Activated CD4-positive, alpha-beta T cell treated with anti-CD3 and anti-CD28 coated beads for 48 hours (primary cell): ENCODE measurements around the gene TRAPPC4.
A peak's percentile ranks its signal among the peaks of the same experiment; 100 is the strongest.
"Not testable (repeated sequence)": the region's sequence is repeated elsewhere in the genome, so short reads cannot be mapped to it uniquely, and the experiment has no call there.

Experiments
- DNase-seq: peaks from one replicate; pipeline ENCODE4 v3.0.0-alpha.2; 2020

The TRAPPC4 gene

GRCh38 chr11:119014209-119014924 is 4.2 kb upstream of the TRAPPC4 start:
- no peak for DNase-seq

GRCh38 chr11:119015054-119015611 is 3.4 kb upstream of the TRAPPC4 start:
- DNase-seq, result no peak

GRCh38 chr11:119016216-119017009 is 2.2 kb upstream of the TRAPPC4 start:
- DNase-seq, result no peak

GRCh38 chr11:119017377-119017776 is 1.2 kb upstream of the TRAPPC4 start:
- DNase-seq, result not testable (repeated sequence)

GRCh38 chr11:119019996-119020395 is 1.4 kb downstream of the TRAPPC4 start:
- DNase-seq, result no peak

- DNase-seq, result no peak
These were observed 3.1 kb downstream of the TRAPPC4 start for GRCh38 chr11:119021631-119022030.

- DNase-seq, result no peak
These were observed 5.2 kb downstream of the TRAPPC4 start for GRCh38 chr11:119023741-119024140.

GRCh38 chr11:119024430-119025098 is 6.0 kb downstream of the TRAPPC4 start:
- DNase-seq, result no peak

- no peak for DNase-seq
These were observed 6.5 kb downstream of the TRAPPC4 start for GRCh38 chr11:119025099-119025473.

GRCh38 chr11:119025541-119025940 is 7.0 kb downstream of the TRAPPC4 start:
- DNase-seq, result no peak

GRCh38 chr11:119025978-119026766 is 7.6 kb downstream of the TRAPPC4 start:
- DNase-seq, result no peak

GRCh38 chr11:119026970-119027369 is 8.4 kb downstream of the TRAPPC4 start:
- DNase-seq, result no peak

- DNase-seq, result no peak
These were observed 9.2 kb downstream of the TRAPPC4 start for GRCh38 chr11:119027561-119028345.

GRCh38 chr11:119028346-119029068 is 9.9 kb downstream of the TRAPPC4 start:
- no peak for DNase-seq

GRCh38 chr11:119029069-119029339 is 10.4 kb downstream of the TRAPPC4 start:
- no peak for DNase-seq

GRCh38 chr11:119029340-119030028 is 10.9 kb downstream of the TRAPPC4 start:
- DNase-seq, result peak; percentile 66

GRCh38 chr11:119030029-119030328 is 11.4 kb downstream of the TRAPPC4 start:
- DNase-seq, result no peak

GRCh38 chr11:119030329-119031047 is 11.9 kb downstream of the TRAPPC4 start, which contains the start of gene SLC37A4:
Gene SLC37A4, minus strand, starts transcription at chr11:119030877.
- peak; percentile 99 for DNase-seq

- DNase-seq, result no peak
These were observed 13.3 kb downstream of the TRAPPC4 start for GRCh38 chr11:119031912-119032280.

GRCh38 chr11:119033421-119033820 is 14.9 kb downstream of the TRAPPC4 start:
- not testable (repeated sequence) for DNase-seq
